WI38 (cell line): ENCODE measurements around the gene BRF1.

Source experiments
- H3K4me3 ChIP-seq: 2 replicates; pipeline ENCODE4 v1.5.1; 2011; ENCODE audit warnings: low read depth, mild to moderate bottlenecking, control low read depth, low read length
- TF ChIP-seq, protein P1 (sequence below): IDR thresholded peaks from 2 replicates; pipeline ENCODE4 v1.5.1; 2012; ENCODE audit warnings: low read depth, mild to moderate bottlenecking, control low read depth, low read length

The BRF1 gene

GRCh38 chr14:105192866-105193731 is 107.7 kb downstream of the BRF1 start:
- TF ChIP-seq, protein P1, sequence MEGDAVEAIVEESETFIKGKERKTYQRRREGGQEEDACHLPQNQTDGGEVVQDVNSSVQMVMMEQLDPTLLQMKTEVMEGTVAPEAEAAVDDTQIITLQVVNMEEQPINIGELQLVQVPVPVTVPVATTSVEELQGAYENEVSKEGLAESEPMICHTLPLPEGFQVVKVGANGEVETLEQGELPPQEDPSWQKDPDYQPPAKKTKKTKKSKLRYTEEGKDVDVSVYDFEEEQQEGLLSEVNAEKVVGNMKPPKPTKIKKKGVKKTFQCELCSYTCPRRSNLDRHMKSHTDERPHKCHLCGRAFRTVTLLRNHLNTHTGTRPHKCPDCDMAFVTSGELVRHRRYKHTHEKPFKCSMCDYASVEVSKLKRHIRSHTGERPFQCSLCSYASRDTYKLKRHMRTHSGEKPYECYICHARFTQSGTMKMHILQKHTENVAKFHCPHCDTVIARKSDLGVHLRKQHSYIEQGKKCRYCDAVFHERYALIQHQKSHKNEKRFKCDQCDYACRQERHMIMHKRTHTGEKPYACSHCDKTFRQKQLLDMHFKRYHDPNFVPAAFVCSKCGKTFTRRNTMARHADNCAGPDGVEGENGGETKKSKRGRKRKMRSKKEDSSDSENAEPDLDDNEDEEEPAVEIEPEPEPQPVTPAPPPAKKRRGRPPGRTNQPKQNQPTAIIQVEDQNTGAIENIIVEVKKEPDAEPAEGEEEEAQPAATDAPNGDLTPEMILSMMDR, result no peak
- no peak overlapping the region for H3K4me3 ChIP-seq

GRCh38 chr14:105187935-105188524 is 112.8 kb downstream of the BRF1 start:
- TF ChIP-seq, protein P1, result no peak
- H3K4me3 ChIP-seq, result no peak overlapping the region

DNA sequence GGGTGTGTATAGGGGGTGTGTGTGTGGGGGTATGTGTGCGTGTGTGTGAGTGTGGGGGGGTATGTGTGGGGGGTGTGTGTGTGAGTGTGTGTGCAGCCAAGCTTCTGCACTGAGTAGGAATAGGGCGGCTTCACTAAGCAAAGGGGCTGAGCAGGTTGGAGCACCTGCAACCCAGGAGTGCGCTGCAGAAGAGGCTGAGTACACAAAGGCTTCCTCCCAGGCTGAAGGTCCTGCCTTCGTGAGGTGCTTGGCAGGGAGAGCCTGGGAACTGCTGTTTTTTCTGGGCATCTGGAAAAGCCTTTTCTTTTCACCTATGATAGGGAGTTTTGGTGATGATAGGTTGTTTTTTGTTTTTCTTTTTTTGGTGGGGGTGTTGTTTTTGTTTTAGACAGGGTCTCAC is 113.7 kb downstream of the BRF1 start:
- TF ChIP-seq, protein P1, result no peak

DNA sequence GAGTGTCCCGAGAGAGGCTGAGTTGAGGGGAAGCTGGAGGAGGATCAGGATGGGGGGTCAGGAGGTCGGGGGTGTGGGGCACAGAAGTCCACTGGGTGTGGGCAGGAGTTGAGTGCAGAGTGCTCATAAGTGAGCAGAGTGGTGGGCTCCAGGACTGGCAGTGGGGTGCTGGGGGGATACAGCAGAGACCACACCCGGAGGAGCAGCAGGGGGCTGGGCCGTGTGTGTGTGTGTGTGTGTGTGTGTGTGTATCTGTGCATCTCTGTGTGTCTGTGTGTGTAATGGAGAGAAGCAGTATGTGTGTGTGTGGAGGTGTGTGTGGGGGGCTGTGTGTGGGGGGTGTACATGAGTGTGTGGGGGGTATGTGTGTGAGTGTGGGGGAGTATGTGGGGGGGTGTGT is 114.8 kb downstream of the BRF1 start:
- TF ChIP-seq, protein P1, result no peak
- no peak overlapping the region for H3K4me3 ChIP-seq

More for the DNA sequence above, 113.7 kb downstream of the BRF1 start:
- H3K4me3 ChIP-seq, result no peak overlapping the region

- TF ChIP-seq, protein P1, result no peak
- H3K4me3 ChIP-seq, result no peak overlapping the region
Observed at GRCh38 chr14:105185001-105185400, 115.8 kb downstream of the BRF1 start.

DNA sequence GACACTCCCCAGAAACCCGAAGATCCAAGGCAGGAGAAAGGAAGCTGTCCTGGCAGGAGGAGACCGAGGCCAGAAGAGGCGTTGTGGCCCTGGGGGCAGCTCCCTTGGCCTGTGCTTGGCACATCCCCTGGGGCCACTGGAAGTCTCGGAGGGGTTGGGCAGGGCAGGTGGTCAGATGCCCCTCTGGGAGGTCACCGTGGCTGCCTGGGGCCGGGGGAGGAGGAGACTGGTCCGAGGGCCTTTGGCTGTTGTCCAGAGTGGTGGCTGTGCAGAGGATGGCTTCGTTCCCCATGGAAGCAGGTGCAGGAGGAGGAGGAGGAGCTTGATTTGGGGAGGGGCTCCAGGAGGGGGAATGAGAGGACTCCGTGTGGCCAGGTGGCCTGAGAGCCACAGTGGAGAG is 116.3 kb downstream of the BRF1 start:
- H3K4me3 ChIP-seq, result no peak overlapping the region
- TF ChIP-seq, protein P1, result no peak
